ENCODE results near the gene SERINC3. TPM values are rescaled to one million over a fixed set of nuclear protein-coding genes. Genes with fewer than 3 reads are reported as not detected.

Gene SERINC3
- polyA plus RNA-seq, 1 donor from 2014 or later = 64.5 TPM

- H3K9me3 ChIP-seq (ENCODE audit: low read length) = no peaks in the 10 kb centered on the region
- no peaks in the 10 kb centered on the region for H4K20me1 ChIP-seq (ENCODE audit: insufficient read depth)
- no peaks in the 10 kb centered on the region for H3K9me2 ChIP-seq (ENCODE audit: insufficient read depth, low read length)
- no peak overlapping the region for H3K4me3 ChIP-seq (ENCODE audit: low read length)
- H3K4me2 ChIP-seq (ENCODE audit: low read length) = no peak overlapping the region
- H3K9ac ChIP-seq (ENCODE audit: low read length) = no peak overlapping the region
- H3K79me2 ChIP-seq (replicated peaks; ENCODE audit: insufficient read depth, low read length) = no peaks in the 10 kb centered on the region
- no peak overlapping the region for H3K27ac ChIP-seq (ENCODE audit: low read length)
- H3K36me3 ChIP-seq (ENCODE audit: insufficient read depth, low read length) = no peaks in the 10 kb centered on the region
- H3K27me3 ChIP-seq (ENCODE audit: insufficient read depth, low read depth, low read length) = no peaks in the 10 kb centered on the region
- no peaks in the 10 kb centered on the region for H3F3A ChIP-seq (ENCODE audit: insufficient read depth, low read length, poor library complexity, severe bottlenecking)
- no peak overlapping the region for H2AFZ ChIP-seq (ENCODE audit: low read depth, low read length)
- TF ChIP-seq EP300 (conservative IDR thresholded peaks at IDR 0.05; ENCODE audit: poor library complexity, severe bottlenecking) = no peak
- TF ChIP-seq CTCF (IDR thresholded peaks at IDR 0.05; ENCODE audit: poor library complexity, severe bottlenecking) = no peak
- no peak for TF ChIP-seq REST (IDR thresholded peaks at IDR 0.05; ENCODE audit: borderline replicate concordance)
- TF ChIP-seq TAF1 (IDR thresholded peaks at IDR 0.05; ENCODE audit: low read depth) = no peak
- no peak for TF ChIP-seq MXI1 (conservative IDR thresholded peaks at IDR 0.05; ENCODE audit: poor library complexity, severe bottlenecking)
- no peak for TF ChIP-seq POLR2AphosphoS5 (IDR thresholded peaks at IDR 0.05)
- TF ChIP-seq RAD21 (conservative IDR thresholded peaks at IDR 0.05) = no peak
- TF ChIP-seq SMC3 (conservative IDR thresholded peaks at IDR 0.05; ENCODE audit: poor library complexity) = no peak
- no peak for TF ChIP-seq EZH2 (IDR thresholded peaks at IDR 0.05; ENCODE audit: borderline replicate concordance, insufficient read depth, low read length, poor library complexity, severe bottlenecking)
Measured at GRCh38 chr20:44502968-44503367, 18.9 kb downstream of the SERINC3 start.

- H3K4me2 ChIP-seq (ENCODE audit: low read length) = no peak overlapping the region
- H3K9ac ChIP-seq (ENCODE audit: low read length) = no peak overlapping the region
- H3K9me3 ChIP-seq (ENCODE audit: low read length) = no peaks in the 10 kb centered on the region
- H3K4me3 ChIP-seq (ENCODE audit: low read length) = no peak overlapping the region
- H3F3A ChIP-seq (ENCODE audit: insufficient read depth, low read length, poor library complexity, severe bottlenecking) = no peaks in the 10 kb centered on the region
- H3K27ac ChIP-seq (ENCODE audit: low read length) = no peak overlapping the region
- no peaks in the 10 kb centered on the region for H3K9me2 ChIP-seq (ENCODE audit: insufficient read depth, low read length)
- H2AFZ ChIP-seq (ENCODE audit: low read depth, low read length) = no peak overlapping the region
- no peaks in the 10 kb centered on the region for H3K36me3 ChIP-seq (ENCODE audit: insufficient read depth, low read length)
- no peaks in the 10 kb centered on the region for H3K79me2 ChIP-seq (replicated peaks; ENCODE audit: insufficient read depth, low read length)
- no peaks in the 10 kb centered on the region for H3K27me3 ChIP-seq (ENCODE audit: insufficient read depth, low read depth, low read length)
- TF ChIP-seq CTCF (IDR thresholded peaks at IDR 0.05; ENCODE audit: poor library complexity, severe bottlenecking) (no peak), EP300 (conservative IDR thresholded peaks at IDR 0.05; ENCODE audit: poor library complexity, severe bottlenecking) (no peak), SMC3 (conservative IDR thresholded peaks at IDR 0.05; ENCODE audit: poor library complexity) (no peak), EZH2 (IDR thresholded peaks at IDR 0.05; ENCODE audit: borderline replicate concordance, insufficient read depth, low read length, poor library complexity, severe bottlenecking) (no peak), POLR2AphosphoS5 (IDR thresholded peaks at IDR 0.05) (no peak), RAD21 (conservative IDR thresholded peaks at IDR 0.05) (no peak), MXI1 (conservative IDR thresholded peaks at IDR 0.05; ENCODE audit: poor library complexity, severe bottlenecking) (no peak)
- no peaks in the 10 kb centered on the region for H4K20me1 ChIP-seq (ENCODE audit: insufficient read depth)
Measured at GRCh38 chr20:44501448-44501847, 20.4 kb downstream of the SERINC3 start.

Measured in neural cell (in vitro differentiated cells).